ENCODE results near the gene BSND. TPM values are rescaled to one million over a fixed set of nuclear protein-coding genes. Genes with fewer than 3 reads are reported as not detected.

The BSND gene
- total and polyA plus RNA-seq, 9 of the 15 experiments (the other 6 are each of a cell fraction or from before 2014, with no cell fraction given), result not detected

- no peaks in the 10 kb centered on the region for H3K9me3 ChIP-seq (replicated peaks; ENCODE audit: control insufficient read depth, insufficient read depth, low read depth, low read length)
- 5% methylated on average over 13 of the region's 25 CpGs for WGBS (ENCODE audit: insufficient coverage, low coverage, missing lambda C conversion rate)
- no peak overlapping the region for H3K9ac ChIP-seq (ENCODE audit: insufficient read depth in 1 of 2, low read depth in 2 of 2, low read length in 2 of 2)
- ATAC-seq (no peak), DNase-seq (ENCODE audit: extremely low read depth in 1 of 4, low spot score in 3 of 4) (no peak), FAIRE-seq (no peak)
- peaks cover 33 to 74% of the 10 kb centered on the region in 2 experiments for H3K27me3 ChIP-seq (ENCODE audit: control insufficient read depth in 2 of 2, insufficient read depth in 2 of 2, low read length in 2 of 2)
- BruUV-seq (replicated peaks), result no TSS peak
- H4K20me1 ChIP-seq (replicated peaks; ENCODE audit: control insufficient read depth, insufficient read depth, low read length), result 0 out of 2 replicates have a peak, but pooled peaks cover 5% of the 10 kb centered on the region
- intact Hi-C loops (cut with micrococcal nuclease) (no loop called here), in situ Hi-C loops (cut with MboI) (no loop called here)
- ChIA-PET CTCF (ENCODE audit: low intra/inter-chr PET ratio) (no interaction called here), POLR2A (no interaction called here)
- no peak overlapping the region for H2AFZ ChIP-seq (ENCODE audit: low read depth, low read length)
- peaks cover 0 to 10% of the 10 kb centered on the region in 2 experiments; a peak in 2 of 5 replicates for H3K4me1 ChIP-seq (replicated peaks in 1 of 2; ENCODE audit: control insufficient read depth in 2 of 2, insufficient read depth in 2 of 2, low read length in 2 of 2)
- H3K79me2 ChIP-seq (ENCODE audit: control insufficient read depth, insufficient read depth, low read length), result no peaks in the 10 kb centered on the region
- no peaks in the 10 kb centered on the region for H3K9me1 ChIP-seq (ENCODE audit: control insufficient read depth, insufficient read depth, low read length)
- H3K27ac ChIP-seq (ENCODE audit: extremely low read depth, low read depth, low read length), result no peak overlapping the region
- H3K36me3 ChIP-seq (ENCODE audit: control insufficient read depth, insufficient read depth, low read length), result no peaks in the 10 kb centered on the region
- TF ChIP-seq PHF21A (IDR thresholded peaks at IDR 0.05; ENCODE audit: borderline replicate concordance, low read depth) (no peak), CXXC5 (CRISPR knock-in tag; IDR thresholded peaks at IDR 0.05) (no peak), MTA1 (IDR thresholded peaks at IDR 0.05; ENCODE audit: borderline replicate concordance) (no peak), ATF3 (IDR thresholded peaks at IDR 0.05) (no peak), ATF3 (CRISPR knock-in tag; conservative IDR thresholded peaks at IDR 0.05) (no peak), ZNF512 (tag; IDR thresholded peaks at IDR 0.05) (no peak), HBP1 (CRISPR knock-in tag; IDR thresholded peaks at IDR 0.05) (no peak), TOE1 (IDR thresholded peaks at IDR 0.05; ENCODE audit: borderline replicate concordance) (no peak), TOE1 (CRISPR knock-in tag; IDR thresholded peaks at IDR 0.05; ENCODE audit: borderline replicate concordance, low read depth) (no peak), ADNP (tag; IDR thresholded peaks at IDR 0.05) (no peak), SMARCB1 (IDR thresholded peaks at IDR 0.05; ENCODE audit: insufficient read length, low read depth) (no peak)
- no peak overlapping the region for H3K4me3 ChIP-seq
- no peak overlapping the region for H3K4me2 ChIP-seq (ENCODE audit: insufficient read depth, low read length)
These were observed 18.6 kb upstream of the BSND start for GRCh38 chr1:54980046-54980527.
